ENCODE results near the gene SPG7.

- no peak; the same call in 1 of the 2 replicates for TF ChIP-seq CTCF (IDR thresholded peaks at IDR 0.05)
- no peak for TF ChIP-seq MAX (CRISPR knock-in tag; IDR thresholded peaks at IDR 0.05)
- TF ChIP-seq CREB1 (CRISPR knock-in tag; IDR thresholded peaks at IDR 0.05) = no peak
- no peak for TF ChIP-seq EMX1 (CRISPR knock-in tag; IDR thresholded peaks at IDR 0.05)
- no peak for TF ChIP-seq ATF2 (CRISPR knock-in tag; IDR thresholded peaks at IDR 0.05; ENCODE audit: borderline replicate concordance, low read depth)
- no peak for TF ChIP-seq ZNF138 (CRISPR knock-in tag; conservative IDR thresholded peaks at IDR 0.05)
- no peak for TF ChIP-seq TEAD1 (CRISPR knock-in tag; IDR thresholded peaks at IDR 0.05)
- no peak for TF ChIP-seq NR2C2 (CRISPR knock-in tag; IDR thresholded peaks at IDR 0.05)
- no peak for TF ChIP-seq STAT6 (CRISPR knock-in tag; conservative IDR thresholded peaks at IDR 0.05; ENCODE audit: low read depth)
- no peak for TF ChIP-seq CBFB (CRISPR knock-in tag; IDR thresholded peaks at IDR 0.05; ENCODE audit: low read depth)
- no peak for TF ChIP-seq NR3C1 (CRISPR knock-in tag; conservative IDR thresholded peaks at IDR 0.05; ENCODE audit: low read depth)
- no peak for TF ChIP-seq SP1 (CRISPR knock-in tag; conservative IDR thresholded peaks at IDR 0.05)
- TF ChIP-seq NFYB (CRISPR knock-in tag; conservative IDR thresholded peaks at IDR 0.05; ENCODE audit: low read depth) = no peak
- TF ChIP-seq TCF7 (CRISPR knock-in tag; IDR thresholded peaks at IDR 0.05; ENCODE audit: low read depth) = no peak
Measured at GRCh38 chr16:89556750-89557689, 48.8 kb downstream of the SPG7 start.

Data from WTC11 (cell line).